Measurements from ENCODE around the gene ZNF722.

DNA sequence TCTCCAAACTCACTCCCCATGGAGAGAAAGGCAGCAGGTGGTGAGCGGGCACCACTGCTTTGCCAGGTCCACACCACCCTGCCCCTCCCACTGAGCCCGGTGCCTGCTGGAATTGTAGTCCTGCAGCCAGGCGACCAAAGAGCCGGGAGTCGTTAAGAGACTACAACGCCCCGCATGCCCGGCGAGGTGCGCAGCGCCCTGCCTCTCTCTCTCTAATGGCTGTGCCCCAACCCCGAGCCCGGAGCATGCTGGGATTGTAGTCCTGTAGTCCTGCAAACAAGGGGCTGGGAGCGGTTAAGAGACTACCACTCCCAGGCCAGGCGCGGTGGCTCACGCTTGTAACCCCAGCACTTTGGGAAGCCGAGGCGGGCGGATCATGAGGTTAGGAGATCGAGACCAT lies 38.4 kb downstream of the ZNF722 start:
- TF ChIP-seq, protein P1, sequence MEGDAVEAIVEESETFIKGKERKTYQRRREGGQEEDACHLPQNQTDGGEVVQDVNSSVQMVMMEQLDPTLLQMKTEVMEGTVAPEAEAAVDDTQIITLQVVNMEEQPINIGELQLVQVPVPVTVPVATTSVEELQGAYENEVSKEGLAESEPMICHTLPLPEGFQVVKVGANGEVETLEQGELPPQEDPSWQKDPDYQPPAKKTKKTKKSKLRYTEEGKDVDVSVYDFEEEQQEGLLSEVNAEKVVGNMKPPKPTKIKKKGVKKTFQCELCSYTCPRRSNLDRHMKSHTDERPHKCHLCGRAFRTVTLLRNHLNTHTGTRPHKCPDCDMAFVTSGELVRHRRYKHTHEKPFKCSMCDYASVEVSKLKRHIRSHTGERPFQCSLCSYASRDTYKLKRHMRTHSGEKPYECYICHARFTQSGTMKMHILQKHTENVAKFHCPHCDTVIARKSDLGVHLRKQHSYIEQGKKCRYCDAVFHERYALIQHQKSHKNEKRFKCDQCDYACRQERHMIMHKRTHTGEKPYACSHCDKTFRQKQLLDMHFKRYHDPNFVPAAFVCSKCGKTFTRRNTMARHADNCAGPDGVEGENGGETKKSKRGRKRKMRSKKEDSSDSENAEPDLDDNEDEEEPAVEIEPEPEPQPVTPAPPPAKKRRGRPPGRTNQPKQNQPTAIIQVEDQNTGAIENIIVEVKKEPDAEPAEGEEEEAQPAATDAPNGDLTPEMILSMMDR (IDR thresholded peaks at IDR 0.05; ENCODE audit: insufficient read depth, low read length, poor library complexity, severe bottlenecking), result no peak
- no peak for TF ChIP-seq EZH2phosphoT487 (conservative IDR thresholded peaks at IDR 0.05; ENCODE audit: low read length)

Data from SU-DHL-6 (cell line).